SK-N-SH treated with all-trans-retinoic acid at 6 μM for 48 hours (cell line): ENCODE data around the gene TSSK2.

ENCODE experiments used
- ISL1 ChIP-seq: fragments of 250-450 bp; sonication (Bioruptor Pico); IDR thresholded peaks from 2 replicates; pipeline ENCODE4 v2.1.2; 2022; ENCODE audit warnings: mild to moderate bottlenecking, moderate library complexity
- RARB ChIP-seq: fragments of 250-450 bp; sonication (Bioruptor Pico); IDR thresholded peaks from 2 replicates; pipeline ENCODE4 v1.8.0; 2021; ENCODE audit warnings: mild to moderate bottlenecking, moderate library complexity
- SNAI2 ChIP-seq: fragments of 250-450 bp; sonication (Bioruptor Pico); IDR thresholded peaks from 2 replicates; pipeline ENCODE4 v1.5.0; 2020; ENCODE audit warnings: mild to moderate bottlenecking, moderate library complexity
- ZC3H10 ChIP-seq: fragments of 250-450 bp; sonication (Bioruptor Pico); IDR thresholded peaks from 2 replicates; pipeline ENCODE4 v1.5.1; 2021; ENCODE audit warnings: mild to moderate bottlenecking, moderate library complexity
- ZFP30 ChIP-seq: fragments of 450-650 bp; formaldehyde crosslinking; IDR thresholded peaks from 2 replicates; pipeline ENCODE4 v1.5.0; 2022; ENCODE audit warnings: mild to moderate bottlenecking, moderate library complexity

DNA sequence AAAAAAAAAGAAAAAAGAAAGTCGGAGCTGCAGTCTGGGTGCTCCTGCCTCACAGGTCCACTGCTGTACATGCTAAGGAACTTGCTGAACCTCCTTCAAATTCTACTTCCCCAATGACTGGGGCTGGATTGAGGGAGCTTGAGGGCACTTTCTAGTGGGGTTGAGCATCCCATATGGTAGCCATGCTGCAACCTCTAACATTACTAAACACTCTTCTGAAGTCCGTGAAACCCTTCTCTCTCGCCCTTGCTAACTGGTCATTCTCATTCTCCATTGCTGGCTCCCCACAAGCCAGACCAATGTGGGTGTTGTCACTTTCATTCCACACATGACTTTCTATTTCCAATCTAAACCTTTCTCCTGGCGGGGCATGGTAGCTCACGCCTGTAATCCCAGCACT is 12.1 kb downstream of the TSSK2 start:
- TF ChIP-seq ZC3H10 = no peak
- no peak for TF ChIP-seq RARB (CRISPR knock-in tag)
- TF ChIP-seq ZFP30 (CRISPR knock-in tag) = no peak
- no peak for TF ChIP-seq SNAI2 (CRISPR knock-in tag)
- TF ChIP-seq ISL1 = no peak
